PC-9 (cell line): Measurements from ENCODE around the gene VANGL2.

Experiments
- CTCF ChIP-seq: fragments of 200-600 bp; sonication (generic); conservative IDR thresholded peaks from 2 replicates; pipeline ENCODE4 v1.6.1; 2017; ENCODE audit warnings: mixed run types, antibody characterized with exemption, mild to moderate bottlenecking, moderate library complexity
- EZH2 ChIP-seq: fragments of 200-600 bp; sonication (generic); IDR thresholded peaks from 2 replicates; pipeline ENCODE4 v1.8.0; 2017; ENCODE audit warnings: antibody characterized with exemption, low read depth

DNA sequence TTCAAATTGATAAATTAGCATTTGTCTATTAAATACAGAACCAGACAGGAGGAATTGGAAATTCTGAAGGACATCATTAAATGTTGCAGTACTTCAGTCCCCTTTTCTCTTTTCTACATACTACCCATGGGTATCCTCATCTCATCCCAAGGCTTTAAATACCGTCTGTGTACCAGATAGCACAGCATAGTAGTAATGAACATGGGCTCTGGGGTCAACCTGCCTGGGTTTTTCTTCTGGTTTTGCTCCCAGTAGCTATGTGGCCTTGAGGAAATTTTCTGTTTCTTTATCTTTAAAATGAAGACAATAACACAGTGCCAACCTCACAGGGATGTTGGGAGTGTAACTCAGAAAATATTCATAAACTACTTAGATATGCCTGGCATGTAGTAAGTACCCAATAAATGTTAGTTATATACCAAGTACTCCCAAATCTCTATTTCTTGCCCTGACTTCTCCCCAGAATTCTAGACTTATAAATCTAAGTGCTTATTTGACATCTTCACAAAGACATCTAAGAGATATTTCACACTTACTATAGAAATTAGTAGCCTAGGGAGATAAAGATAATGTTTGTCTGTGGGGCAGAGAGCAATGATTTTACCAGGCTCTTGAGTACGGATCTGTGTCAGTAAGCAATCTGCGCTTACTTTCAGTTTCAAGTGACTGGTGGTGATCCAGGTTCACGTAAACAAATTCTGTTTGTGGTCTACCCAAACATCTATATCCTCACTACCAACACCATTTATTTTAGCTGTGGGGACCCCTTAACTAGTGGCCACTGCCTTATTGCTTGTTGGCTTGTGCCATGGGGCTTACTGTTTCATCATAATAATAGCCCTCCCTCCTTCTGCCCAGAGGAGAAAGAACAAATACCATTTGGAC, 37.3 kb downstream of the VANGL2 start:
- TF ChIP-seq CTCF, result no peak
- no peak for TF ChIP-seq EZH2
